SJSA1 (cell line): ENCODE results near the gene UPK2. TPM values are rescaled to one million over a fixed set of nuclear protein-coding genes. Genes with fewer than 3 reads are reported as not detected.
A peak's percentile ranks its signal among the peaks of the same experiment; 100 is the strongest.
"Not testable (repeated sequence)": the region's sequence is repeated elsewhere in the genome, so short reads cannot be mapped to it uniquely, and the experiment has no call there.

Experiments
- DNase-seq, 2 experiments: peaks; one replicate each; pipeline ENCODE4 v3.0.0-alpha.2; 2015 to 2020; ENCODE audit warnings: low spot score in 2 of 2, low read depth in 1 of 2
- H3K27ac ChIP-seq: fragments of 250-450 bp; sonication (Bioruptor Pico); 2 replicates; pipeline ENCODE4 v1.5.1; 2020; ENCODE audit warnings: mild to moderate bottlenecking, moderate library complexity
- H3K27me3 ChIP-seq: fragments of 250-450 bp; sonication (Bioruptor Pico); replicated peaks from 2 replicates; pipeline ENCODE4 v1.5.1; 2020; ENCODE audit warnings: mild to moderate bottlenecking, moderate library complexity
- H3K36me3 ChIP-seq: fragments of 250-450 bp; sonication (Bioruptor Pico); 2 replicates; pipeline ENCODE4 v1.5.1; 2020; ENCODE audit warnings: mild to moderate bottlenecking
- H3K4me1 ChIP-seq: fragments of 250-450 bp; sonication (Bioruptor Pico); replicated peaks from 2 replicates; pipeline ENCODE4 v1.6.1; 2021; ENCODE audit warnings: mild to moderate bottlenecking
- H3K4me3 ChIP-seq: fragments of 250-450 bp; sonication (Bioruptor Pico); 2 replicates; pipeline ENCODE4 v1.5.1; 2020; ENCODE audit warnings: mild to moderate bottlenecking
- H3K9me3 ChIP-seq: fragments of 250-450 bp; sonication (Bioruptor Pico); replicated peaks from 2 replicates; pipeline ENCODE4 v1.5.1; 2020; ENCODE audit warnings: mild to moderate bottlenecking
- total RNA-seq: library from RNA; depleted of rRNA; stranded (reverse); fragments of >200 nt; shearing (Covaris generic); gene quantifications from 2 replicates; pipeline ENCODE4 v1.2.3, GENCODE V29; 2014

UPK2 gene
- total RNA-seq, 1 experiment from 2014 or later, result not detected

DNA sequence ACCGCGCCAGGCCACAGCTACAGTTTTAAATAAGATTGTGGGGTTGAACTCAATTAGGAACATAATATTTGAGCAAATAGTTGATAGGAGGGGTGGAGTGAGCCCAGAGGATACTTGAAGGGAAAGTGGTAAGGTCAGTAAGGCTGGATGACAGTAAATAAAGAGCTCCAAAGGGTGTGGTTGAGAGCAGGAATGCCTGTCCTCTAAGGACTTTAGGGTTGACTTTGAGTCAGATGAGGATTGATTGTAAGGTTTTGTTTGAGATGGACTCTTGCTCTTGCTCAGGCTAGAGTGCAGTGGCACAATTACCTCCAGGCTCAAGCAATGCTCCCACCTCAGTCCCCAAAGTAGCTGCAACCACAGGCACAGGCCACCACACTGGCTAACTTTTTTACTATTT, 17.9 kb downstream of the UPK2 start:
- H3K27ac ChIP-seq, result no peak overlapping the region
- no peaks in the 10 kb centered on the region for H3K9me3 ChIP-seq
- no peak for DNase-seq
- H3K4me3 ChIP-seq, result no peak overlapping the region
- no peaks in the 10 kb centered on the region for H3K27me3 ChIP-seq
- H3K36me3 ChIP-seq, result no peaks in the 10 kb centered on the region
- H3K4me1 ChIP-seq, result no peaks in the 10 kb centered on the region

DNA sequence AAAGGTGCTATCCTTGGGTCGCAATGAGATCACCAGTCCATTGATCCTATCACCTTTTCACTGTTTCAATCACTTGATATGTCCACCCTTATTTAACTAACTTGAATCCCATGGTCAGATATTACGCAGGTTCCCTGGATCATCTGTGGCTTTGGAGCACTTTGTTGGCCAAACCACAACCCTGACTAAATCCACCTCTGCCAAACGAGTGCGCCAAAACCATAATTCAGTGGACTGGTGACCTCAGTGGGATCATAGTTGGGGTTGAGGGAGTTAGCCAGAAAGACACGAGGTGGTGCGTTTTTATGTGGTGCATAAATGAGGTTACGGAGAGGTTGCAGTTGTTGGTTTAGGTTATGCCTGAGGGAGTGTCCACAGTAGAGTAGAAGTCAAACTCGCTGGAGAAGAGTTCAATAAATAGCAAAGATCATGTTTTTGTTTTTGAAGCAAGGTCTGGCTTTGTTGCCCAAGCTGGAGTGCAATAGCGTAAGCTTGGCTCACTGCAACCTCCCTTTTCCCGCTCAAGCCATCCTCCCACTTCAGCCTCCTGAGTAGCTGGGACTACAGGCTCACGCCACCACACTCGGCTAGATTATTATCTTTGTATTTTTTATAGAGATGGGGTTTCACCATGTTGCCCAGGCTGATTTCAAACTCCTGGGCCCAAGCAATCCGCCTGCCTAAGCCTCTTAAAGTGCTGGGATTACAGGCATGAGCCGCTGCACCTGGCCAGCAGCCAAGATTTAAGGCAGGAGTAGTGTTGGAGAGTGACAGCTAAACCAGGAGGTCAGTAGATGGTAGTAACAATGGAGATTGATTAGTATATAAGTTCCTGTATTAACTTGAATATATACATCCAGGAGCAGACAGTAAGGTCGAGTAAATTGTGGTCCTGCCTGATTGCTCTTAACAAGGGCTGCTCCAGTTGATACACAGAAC, 19.9 kb downstream of the UPK2 start:
- H3K36me3 ChIP-seq, result no peaks in the 10 kb centered on the region
- H3K9me3 ChIP-seq, result no peaks in the 10 kb centered on the region
- H3K27ac ChIP-seq, result no peak overlapping the region
- no peak overlapping the region for H3K4me3 ChIP-seq
- no peak for DNase-seq
- H3K27me3 ChIP-seq, result no peaks in the 10 kb centered on the region
- H3K4me1 ChIP-seq, result no peaks in the 10 kb centered on the region

DNA sequence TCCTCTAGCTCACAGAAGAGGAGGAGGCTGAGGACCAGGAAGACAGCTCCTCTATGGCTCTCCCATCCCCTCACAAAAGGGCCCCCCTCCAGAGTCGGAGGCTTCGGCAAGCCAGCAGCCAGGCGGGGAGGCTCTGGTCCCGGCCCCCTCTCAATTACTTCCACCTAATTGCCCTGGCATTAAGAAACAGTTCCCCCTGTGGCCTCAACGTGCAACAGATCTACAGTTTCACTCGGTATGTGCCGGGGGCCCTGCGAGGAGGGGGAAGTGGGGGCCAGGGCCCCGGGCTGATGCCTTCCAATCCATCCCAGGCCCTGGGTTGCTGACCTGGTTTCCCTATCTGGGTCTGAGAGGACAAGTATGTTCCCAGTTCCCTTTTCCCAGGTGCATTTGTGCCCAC, 23.3 kb downstream of the UPK2 start:
- Histone ChIP-seq H3K4me3 (no peak overlapping the region), H3K27ac (no peak overlapping the region), H3K27me3 (no peaks in the 10 kb centered on the region), H3K36me3 (no peaks in the 10 kb centered on the region), H3K4me1 (no peaks in the 10 kb centered on the region), H3K9me3 (no peaks in the 10 kb centered on the region)
- no peak for DNase-seq

DNA sequence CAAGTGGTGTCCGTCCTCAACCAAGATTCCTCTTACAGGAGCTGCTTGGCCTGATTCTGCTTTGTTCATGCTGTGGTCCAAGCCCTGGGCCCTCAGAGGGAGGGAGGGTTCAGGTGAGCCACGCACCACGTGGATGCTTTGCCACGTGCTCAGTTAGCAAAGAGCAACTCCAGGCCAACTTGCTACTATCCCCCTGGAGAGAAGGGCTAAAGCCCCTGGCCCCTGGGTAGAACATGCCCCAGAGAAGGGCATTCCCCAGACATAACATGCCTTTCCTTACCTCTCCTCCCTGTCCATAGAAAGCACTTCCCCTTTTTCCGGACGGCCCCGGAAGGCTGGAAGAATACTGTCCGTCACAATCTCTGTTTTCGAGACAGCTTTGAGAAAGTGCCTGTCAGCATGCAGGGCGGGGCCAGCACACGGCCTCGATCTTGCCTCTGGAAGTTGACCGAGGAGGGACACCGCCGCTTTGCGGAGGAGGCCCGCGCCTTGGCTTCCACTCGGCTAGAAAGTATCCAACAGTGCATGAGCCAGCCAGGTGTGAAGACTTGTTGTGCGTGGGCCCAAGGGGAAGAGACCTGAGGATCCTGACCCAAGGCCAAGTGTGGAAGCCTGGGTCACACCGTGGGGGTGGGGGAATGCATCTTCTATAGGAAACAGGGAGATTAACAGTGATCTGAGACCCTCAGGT, 24.2 kb downstream of the UPK2 start:
- H3K4me3 ChIP-seq, result no peak overlapping the region
- DNase-seq, result no peak
- H3K9me3 ChIP-seq, result no peaks in the 10 kb centered on the region
- H3K4me1 ChIP-seq, result no peaks in the 10 kb centered on the region
- H3K36me3 ChIP-seq, result no peaks in the 10 kb centered on the region
- no peak overlapping the region for H3K27ac ChIP-seq
- no peaks in the 10 kb centered on the region for H3K27me3 ChIP-seq

DNA sequence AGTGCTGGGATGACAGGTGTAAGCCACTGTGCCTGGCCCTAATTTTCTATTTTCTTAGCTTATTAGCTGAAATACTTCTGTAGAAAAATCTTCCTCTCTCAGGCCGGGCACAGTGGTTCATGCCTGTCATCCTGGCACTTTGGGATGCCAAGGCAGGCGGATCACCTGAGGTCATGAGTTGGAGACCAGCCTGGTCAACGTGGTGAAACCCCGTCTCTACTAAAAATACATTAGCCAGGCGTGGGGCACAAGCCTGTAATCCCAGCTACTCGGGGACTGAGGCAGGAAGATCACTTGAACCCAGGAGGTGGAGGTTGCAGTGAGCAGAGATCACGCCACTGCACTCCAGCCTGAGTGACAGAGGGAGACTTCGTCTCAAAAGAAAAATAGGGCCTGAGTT, 28.2 kb downstream of the UPK2 start:
- H3K36me3 ChIP-seq, H3K4me3 ChIP-seq, H3K9me3 ChIP-seq: not testable (repeated sequence)

DNA sequence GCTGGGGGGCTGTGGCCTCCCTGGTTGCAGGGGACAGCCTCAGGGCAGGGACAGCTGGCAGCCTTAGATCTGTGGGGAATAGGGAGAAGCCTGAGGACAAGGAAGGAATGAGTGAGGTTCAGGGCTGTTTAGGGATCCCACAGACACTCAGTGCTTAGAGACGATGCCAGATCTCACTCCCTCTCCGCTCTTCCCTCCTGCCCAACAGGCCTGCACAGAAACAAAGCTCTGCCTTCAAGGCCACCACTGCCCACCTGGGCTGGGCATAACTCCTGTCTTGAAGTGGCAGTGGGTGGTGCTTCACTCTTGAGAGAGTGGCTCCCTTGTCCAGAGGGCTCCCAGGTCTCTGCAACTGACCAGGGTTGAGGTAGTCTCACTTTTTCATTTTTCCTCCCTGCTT, 28.7 kb downstream of the UPK2 start:
- no peak for DNase-seq

More for the DNA sequence above, 28.2 kb downstream of the UPK2 start:
- H3K27ac ChIP-seq, DNase-seq, H3K27me3 ChIP-seq, H3K4me1 ChIP-seq: not testable (repeated sequence)

DNA sequence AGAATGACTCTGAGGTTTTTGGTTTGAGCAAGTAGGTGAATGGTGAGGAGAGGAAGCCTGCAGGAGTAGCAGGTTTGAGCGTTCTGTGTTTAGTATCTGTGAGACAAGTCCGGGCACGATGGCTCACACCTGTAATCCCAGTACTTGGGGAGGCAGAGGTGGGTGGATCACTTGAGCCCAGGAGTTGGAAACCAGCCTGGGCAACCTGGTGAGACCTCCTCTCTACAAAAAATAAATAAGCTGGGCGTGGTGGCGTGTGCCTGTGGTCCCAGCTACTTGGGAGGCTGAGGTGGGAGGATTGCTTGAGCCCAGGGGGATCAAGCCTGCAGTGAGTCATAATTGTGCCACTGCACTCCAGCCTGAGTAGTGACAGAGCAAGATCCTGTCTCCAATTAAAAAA, 32.2 kb downstream of the UPK2 start:
- no peaks in the 10 kb centered on the region for H3K9me3 ChIP-seq
- DNase-seq, result peak in 1 of 2 experiments; percentile 9
- H3K36me3 ChIP-seq, result no peaks in the 10 kb centered on the region
- no peaks in the 10 kb centered on the region for H3K27me3 ChIP-seq
- H3K4me1 ChIP-seq, result no peaks in the 10 kb centered on the region
- H3K4me3 ChIP-seq, result no peak overlapping the region
- no peak overlapping the region for H3K27ac ChIP-seq

More for the DNA sequence above, 28.7 kb downstream of the UPK2 start:
- Histone ChIP-seq H3K4me3 (no peak overlapping the region), H3K9me3 (no peaks in the 10 kb centered on the region), H3K27ac (no peak overlapping the region), H3K27me3 (no peaks in the 10 kb centered on the region), H3K4me1 (no peaks in the 10 kb centered on the region), H3K36me3 (no peaks in the 10 kb centered on the region)

DNA sequence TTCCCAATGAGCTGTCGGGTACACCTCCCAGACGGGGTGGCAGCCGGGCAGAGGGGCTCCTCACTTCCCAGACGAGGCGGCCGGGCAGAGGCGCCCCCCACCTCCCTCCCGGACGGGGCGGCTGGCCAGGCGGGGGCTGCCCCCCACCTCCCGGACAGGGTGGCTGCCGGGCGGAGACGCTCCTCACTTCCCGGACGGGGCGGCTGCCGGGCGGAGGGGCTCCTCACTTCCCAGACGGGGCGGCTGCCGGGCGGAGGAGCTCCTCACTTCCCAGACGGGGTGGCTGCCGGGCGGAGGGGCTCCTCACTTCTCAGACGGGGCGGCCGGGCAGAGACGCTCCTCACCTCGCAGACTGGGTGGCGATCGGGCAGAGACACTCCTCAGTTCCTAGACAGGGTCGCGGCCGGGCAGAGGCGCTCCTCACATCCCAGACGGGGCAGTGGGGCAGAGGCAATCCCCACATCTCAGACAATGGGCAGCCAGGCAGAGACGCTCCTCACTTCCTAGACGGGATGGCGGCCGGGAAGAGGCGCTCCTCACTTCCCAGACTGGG, 35.5 kb downstream of the UPK2 start:
- not testable (repeated sequence) for H3K4me1 ChIP-seq, H3K27ac ChIP-seq, H3K9me3 ChIP-seq, H3K4me3 ChIP-seq, DNase-seq, H3K36me3 ChIP-seq, H3K27me3 ChIP-seq

DNA sequence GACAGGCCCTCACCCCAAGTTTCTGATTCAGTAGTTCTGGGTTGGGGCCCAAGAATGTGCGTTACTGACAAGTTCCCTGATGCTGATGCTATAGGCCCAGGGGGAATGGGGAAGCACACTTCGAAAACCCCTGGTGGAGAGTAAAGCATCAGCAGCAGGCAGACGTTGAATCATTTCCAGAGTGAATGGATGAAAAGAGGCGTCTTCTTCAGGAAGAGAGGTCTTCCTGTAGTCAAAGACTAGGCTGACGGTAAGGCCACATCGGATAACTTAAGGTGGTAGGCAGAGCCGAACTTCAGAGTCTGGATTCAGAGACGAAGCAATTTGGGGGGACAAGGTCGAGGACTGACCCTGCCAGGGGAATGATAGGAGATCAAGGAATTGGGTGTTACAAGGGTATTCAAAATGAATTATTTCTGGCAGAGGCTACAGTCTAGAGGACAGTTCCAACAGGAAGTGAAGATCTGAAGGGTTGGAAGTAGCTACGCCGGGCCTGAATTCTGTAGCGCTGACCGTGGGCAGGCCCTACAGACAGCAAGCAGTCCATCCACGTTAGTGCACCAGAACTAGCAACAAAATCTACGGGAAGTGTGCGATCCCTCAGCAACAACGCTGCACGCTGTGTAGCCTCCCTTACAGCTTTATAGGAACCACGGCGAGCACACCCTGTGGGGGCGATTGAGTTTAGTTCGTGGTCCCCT, 41.0 kb downstream of the UPK2 start:
- H3K4me3 ChIP-seq, result peak overlapping the region; percentile 66
- peaks cover 22% of the 10 kb centered on the region for H3K36me3 ChIP-seq
- no peak for DNase-seq
- H3K9me3 ChIP-seq, result no peaks in the 10 kb centered on the region
- H3K27ac ChIP-seq, result peak overlapping the region; percentile 15; the same call in 1 of the 2 replicates
- H3K27me3 ChIP-seq, result no peaks in the 10 kb centered on the region
- peaks cover 17% of the 10 kb centered on the region for H3K4me1 ChIP-seq

DNA sequence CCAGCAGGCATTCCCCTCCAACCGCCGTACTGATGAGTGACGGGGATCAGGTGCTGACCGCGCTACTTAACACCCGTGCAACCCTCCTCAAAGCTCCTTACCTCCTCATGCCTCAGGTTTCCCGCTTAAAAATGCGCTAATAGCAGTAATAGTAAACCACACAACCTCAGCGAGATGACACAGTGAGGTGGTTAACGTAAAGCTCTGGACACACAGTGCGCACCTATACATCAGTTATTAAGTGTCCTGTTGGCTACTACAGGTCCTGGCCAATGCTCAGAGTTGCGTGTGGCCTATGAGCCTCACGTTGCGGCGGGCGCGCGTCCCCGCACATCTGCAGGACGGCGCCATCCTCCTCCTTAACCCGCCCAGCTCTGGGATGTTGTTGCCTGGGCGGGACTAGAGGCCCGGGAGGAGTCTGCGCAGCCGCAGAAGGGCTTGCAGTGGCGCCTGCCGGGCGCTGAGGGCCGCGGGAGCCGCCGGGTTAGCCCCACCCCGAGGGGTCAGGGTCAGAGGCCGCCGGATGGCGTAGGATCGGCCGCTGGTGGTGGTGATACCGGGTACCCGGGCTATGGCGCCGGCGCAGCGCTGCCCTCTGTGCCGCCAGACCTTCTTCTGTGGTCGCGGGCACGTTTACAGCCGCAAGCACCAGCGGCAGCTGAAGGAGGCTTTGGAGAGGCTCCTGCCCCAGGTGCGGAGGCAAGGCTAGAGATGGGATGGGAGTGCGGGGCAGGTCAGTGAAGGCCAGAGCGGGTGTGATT, 41.7 kb downstream of the UPK2 start, which contains the start of gene CENATAC:
Gene CENATAC (plus strand): TSS at position 512 of the 761 bp plus-strand sequence. CDS start 60 bp downstream, at position 572.
- Histone ChIP-seq H3K27me3 (no peaks in the 10 kb centered on the region), H3K4me1 (peaks cover 17% of the 10 kb centered on the region), H3K9me3 (no peaks in the 10 kb centered on the region), H3K36me3 (peaks cover 22% of the 10 kb centered on the region), H3K27ac (peak within 1 kb of the TSS; percentile 81), H3K4me3 (peak within 1 kb of the TSS; percentile 66)
- peak; percentile 75 to 78 for DNase-seq

DNA sequence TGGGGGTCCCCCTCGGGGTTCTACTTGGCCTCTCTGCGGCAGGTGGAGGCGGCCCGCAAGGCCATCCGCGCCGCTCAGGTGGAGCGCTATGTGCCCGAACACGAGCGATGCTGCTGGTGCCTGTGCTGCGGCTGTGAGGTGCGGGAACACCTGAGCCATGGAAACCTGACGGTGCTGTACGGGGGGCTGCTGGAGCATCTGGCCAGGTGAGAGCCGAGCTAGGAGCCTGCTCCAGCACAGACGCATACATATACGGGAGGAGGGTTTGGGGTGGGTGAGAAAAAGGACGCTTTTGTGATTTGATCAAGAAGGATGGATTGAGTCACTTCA, 42.3 kb downstream of the UPK2 start:
- Histone ChIP-seq H3K4me1 (peaks cover 17% of the 10 kb centered on the region), H3K27me3 (no peaks in the 10 kb centered on the region), H3K36me3 (peaks cover 22% of the 10 kb centered on the region), H3K4me3 (peak overlapping the region; percentile 66), H3K27ac (peak overlapping the region; percentile 81), H3K9me3 (no peaks in the 10 kb centered on the region)
- no peak for DNase-seq

DNA sequence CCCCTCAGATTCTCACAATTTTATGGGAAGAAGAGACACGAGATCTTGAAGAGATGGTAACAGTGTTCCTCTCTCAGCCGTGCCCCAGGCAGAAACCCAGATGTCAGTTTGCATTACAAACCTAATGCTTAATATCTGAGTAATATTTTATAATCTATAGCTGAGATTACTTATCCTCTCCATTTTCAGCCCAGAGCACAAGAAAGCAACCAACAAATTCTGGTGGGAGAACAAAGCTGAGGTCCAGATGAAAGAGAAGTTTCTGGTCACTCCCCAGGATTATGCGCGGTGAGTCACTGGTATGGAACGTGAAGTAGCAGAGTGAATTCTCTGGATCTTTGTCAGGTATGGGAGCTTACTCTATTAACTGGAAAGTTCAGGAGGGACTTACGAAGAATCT, 42.7 kb downstream of the UPK2 start:
- Histone ChIP-seq H3K27ac (peak overlapping the region; percentile 81), H3K9me3 (no peaks in the 10 kb centered on the region), H3K36me3 (peaks cover 22% of the 10 kb centered on the region), H3K4me3 (peak overlapping the region; percentile 66), H3K4me1 (peaks cover 17% of the 10 kb centered on the region), H3K27me3 (no peaks in the 10 kb centered on the region)
- DNase-seq, result peak; percentile 73

DNA sequence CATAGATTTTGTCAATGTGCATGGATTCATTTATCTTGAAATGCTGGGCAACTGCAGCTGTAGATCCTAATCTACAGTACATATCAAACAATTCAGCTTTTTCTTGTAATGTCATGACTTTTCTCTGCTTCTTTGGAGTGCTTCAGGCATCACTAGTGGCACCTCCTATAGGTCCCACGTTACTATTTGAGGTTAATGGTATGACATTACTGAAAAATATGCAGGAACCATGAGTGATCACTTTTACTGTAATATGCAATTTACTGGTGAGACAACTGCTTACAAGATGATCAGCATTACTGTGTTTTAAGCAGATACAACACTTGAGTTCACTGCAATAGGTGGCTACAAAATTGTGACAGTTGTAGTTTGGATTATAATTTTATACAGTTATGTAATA, 44.8 kb downstream of the UPK2 start:
- H3K4me1 ChIP-seq, result peaks cover 17% of the 10 kb centered on the region
- H3K27ac ChIP-seq, result no peak overlapping the region
- peaks cover 22% of the 10 kb centered on the region for H3K36me3 ChIP-seq
- H3K4me3 ChIP-seq, result no peak overlapping the region
- H3K9me3 ChIP-seq, result no peaks in the 10 kb centered on the region
- DNase-seq, result no peak
- no peaks in the 10 kb centered on the region for H3K27me3 ChIP-seq
